Measurements from ENCODE around the gene AFDN. TPM values are rescaled to one million over a fixed set of nuclear protein-coding genes. Genes with fewer than 3 reads are reported as not detected.
"Not testable (repeated sequence)": the region's sequence is repeated elsewhere in the genome, so short reads cannot be mapped to it uniquely, and the experiment has no call there.

AFDN gene
- total RNA-seq, 4 donors from 2014 or later, result 66.9 to 88.0 (median 75.3) TPM

- WGBS, result 85% methylated on average over 9 of the region's 9 CpGs
- Histone ChIP-seq H3K27ac (replicated peaks in 1 of 4) (no peak overlapping the region), H3K4me3 (no peak overlapping the region), H3K27me3 (peaks cover 0 to 5% (median 0%) of the 10 kb centered on the region in 4 donors), H3K9me3 (no peaks in the 10 kb centered on the region), H3K4me1 (peaks cover 3 to 11% (median 7%) of the 10 kb centered on the region in 4 donors), H3K36me3 (peaks cover 4 to 32% (median 17%) of the 10 kb centered on the region in 4 donors)
- TF ChIP-seq CTCF (IDR thresholded peaks at IDR 0.05) (no peak), POLR2AphosphoS5 (IDR thresholded peaks at IDR 0.05) (no peak), EP300 (IDR thresholded peaks at IDR 0.05) (no peak), POLR2A (IDR thresholded peaks at IDR 0.05; ENCODE audit: low read depth) (no peak)
- DNase-seq (ENCODE audit: extremely low spot score), result no peak
- intact Hi-C loops (cut with DNase I), result no loop called here
These were observed 146.6 kb downstream of the AFDN start for GRCh38 chr6:167973148-167973885.

GRCh38 chr6:167974640-167975344 lies 148.1 kb downstream of the AFDN start:
- intact Hi-C loops (cut with DNase I), result no loop called here
- Histone ChIP-seq H3K27me3 (peaks cover 0 to 5% (median 0%) of the 10 kb centered on the region in 4 donors), H3K27ac (replicated peaks in 1 of 4) (no peak overlapping the region), H3K9me3 (no peaks in the 10 kb centered on the region), H3K4me1 (peaks cover 3 to 11% (median 7%) of the 10 kb centered on the region in 4 donors), H3K36me3 (peaks cover 0 to 17% (median 9%) of the 10 kb centered on the region in 4 donors), H3K4me3 (no peak overlapping the region)
- 67% methylated on average over 12 of the region's 12 CpGs for WGBS
- DNase-seq (ENCODE audit: extremely low spot score), result no peak
- no peak for TF ChIP-seq POLR2A (IDR thresholded peaks at IDR 0.05; ENCODE audit: low read depth)
- no peak for TF ChIP-seq EP300 (IDR thresholded peaks at IDR 0.05)

GRCh38 chr6:167975458-167975857 lies 148.7 kb downstream of the AFDN start:
- H3K4me3 ChIP-seq, result no peak overlapping the region
- peaks cover 3 to 11% (median 7%) of the 10 kb centered on the region in 4 donors for H3K4me1 ChIP-seq
- intact Hi-C loops (cut with DNase I), result no loop called here
- no peaks in the 10 kb centered on the region for H3K9me3 ChIP-seq
- WGBS, result 93% methylated on average over 19 of the region's 19 CpGs
- H3K27ac ChIP-seq (replicated peaks in 1 of 4), result no peak overlapping the region
- H3K36me3 ChIP-seq, result peaks cover 0 to 11% (median 3%) of the 10 kb centered on the region in 4 donors
- peaks cover 0 to 5% (median 0%) of the 10 kb centered on the region in 4 donors for H3K27me3 ChIP-seq
- DNase-seq (ENCODE audit: extremely low spot score), result no peak
- TF ChIP-seq POLR2AphosphoS5 (IDR thresholded peaks at IDR 0.05), result no peak
- TF ChIP-seq POLR2A (IDR thresholded peaks at IDR 0.05; ENCODE audit: low read depth), result no peak
- no peak for TF ChIP-seq EP300 (IDR thresholded peaks at IDR 0.05)
- no peak for TF ChIP-seq CTCF (IDR thresholded peaks at IDR 0.05)

GRCh38 chr6:167976116-167976657 lies 149.5 kb downstream of the AFDN start:
- intact Hi-C loops (cut with DNase I); H3K27ac ChIP-seq (replicated peaks in 1 of 4); H3K27me3 ChIP-seq; H3K4me3 ChIP-seq; H3K36me3 ChIP-seq; H3K9me3 ChIP-seq; DNase-seq (ENCODE audit: extremely low spot score): not testable (repeated sequence)
- H3K4me1 ChIP-seq, result peaks cover 3 to 11% (median 7%) of the 10 kb centered on the region in 4 donors

GRCh38 chr6:167976708-167977107 lies 150.0 kb downstream of the AFDN start:
- no peak overlapping the region for H3K4me3 ChIP-seq
- no peaks in the 10 kb centered on the region for H3K36me3 ChIP-seq
- H3K9me3 ChIP-seq, result no peaks in the 10 kb centered on the region
- H3K4me1 ChIP-seq, result peaks cover 3 to 11% (median 7%) of the 10 kb centered on the region in 4 donors
- no peak for DNase-seq (ENCODE audit: extremely low spot score)
- H3K27me3 ChIP-seq, result peaks cover 0 to 5% (median 0%) of the 10 kb centered on the region in 4 donors
- 98% methylated on average over 18 of the region's 27 CpGs for WGBS
- TF ChIP-seq POLR2A (IDR thresholded peaks at IDR 0.05; ENCODE audit: low read depth), result no peak
- no peak for TF ChIP-seq POLR2AphosphoS5 (IDR thresholded peaks at IDR 0.05)
- TF ChIP-seq CTCF (IDR thresholded peaks at IDR 0.05), result no peak
- no peak for TF ChIP-seq EP300 (IDR thresholded peaks at IDR 0.05)
- intact Hi-C loops (cut with DNase I), result no loop called here
- no peak overlapping the region for H3K27ac ChIP-seq (replicated peaks in 1 of 4)
